Esophagus (tissue), 2 donors: ENCODE measurements around the gene STAMBPL1. TPM values are rescaled to one million over a fixed set of nuclear protein-coding genes. Genes with fewer than 3 reads are reported as not detected.

Experiments used
- H3K27ac ChIP-seq, 2 donors: one replicate each; pipeline ENCODE4 v1.5.1; 2013; ENCODE audit warnings: low read depth in 2 of 2, mild to moderate bottlenecking in 2 of 2, inconsistent platforms in 1 of 2, low read length in 1 of 2, moderate library complexity in 1 of 2
- H3K27me3 ChIP-seq, 2 donors: one replicate each; pipeline ENCODE4 v1.6.1; 2013; ENCODE audit warnings: low read length in 2 of 2, control low read depth in 1 of 2, mild to moderate bottlenecking in 1 of 2; ENCODE audit not compliant: insufficient read depth in 2 of 2, control insufficient read depth in 1 of 2
- H3K36me3 ChIP-seq, 2 donors: one replicate each; pipeline ENCODE4 v1.6.1; 2013; ENCODE audit warnings: low read length in 1 of 2; ENCODE audit not compliant: control insufficient read depth in 2 of 2, insufficient read depth in 2 of 2
- H3K4me1 ChIP-seq, 2 donors: one replicate each; pipeline ENCODE4 v1.6.1; 2013; ENCODE audit warnings: low read length in 1 of 2; ENCODE audit not compliant: control insufficient read depth in 2 of 2, insufficient read depth in 2 of 2
- H3K4me3 ChIP-seq, 2 donors: one replicate each; pipeline ENCODE4 v1.5.1; 2013; ENCODE audit warnings: low read length in 2 of 2, mild to moderate bottlenecking in 2 of 2, low read depth in 1 of 2, moderate library complexity in 1 of 2
- H3K9me3 ChIP-seq, 2 donors: one replicate each; pipeline ENCODE4 v1.6.1; 2013; ENCODE audit warnings: mild to moderate bottlenecking in 2 of 2, low read depth in 1 of 2, low read length in 1 of 2, moderate library complexity in 1 of 2; ENCODE audit not compliant: control insufficient read depth in 2 of 2, insufficient read depth in 1 of 2
- WGBS, 2 donors: extraction: QIAGEN DNeasy Blood & Tissue Kit; methylation state at CpG; one replicate each; pipeline ENCODE4 v1.1.7; 2013; 5-methylcytosine and 5-hydroxymethylcytosine counted together
- polyA plus RNA-seq, 2 donors: library from polyadenylated mRNA; stranded (reverse); fragments of 200-250 nt; gene quantifications; one replicate each; pipeline ENCODE4 v1.2.3, GENCODE V29; 2013
- donor health status: healthy with polysubstance abuse.
- donor health status: Bipolar disorder and iron deficiency.

Gene STAMBPL1
- polyA plus RNA-seq, 2 donors: 1.6 to 1.9 TPM

DNA sequence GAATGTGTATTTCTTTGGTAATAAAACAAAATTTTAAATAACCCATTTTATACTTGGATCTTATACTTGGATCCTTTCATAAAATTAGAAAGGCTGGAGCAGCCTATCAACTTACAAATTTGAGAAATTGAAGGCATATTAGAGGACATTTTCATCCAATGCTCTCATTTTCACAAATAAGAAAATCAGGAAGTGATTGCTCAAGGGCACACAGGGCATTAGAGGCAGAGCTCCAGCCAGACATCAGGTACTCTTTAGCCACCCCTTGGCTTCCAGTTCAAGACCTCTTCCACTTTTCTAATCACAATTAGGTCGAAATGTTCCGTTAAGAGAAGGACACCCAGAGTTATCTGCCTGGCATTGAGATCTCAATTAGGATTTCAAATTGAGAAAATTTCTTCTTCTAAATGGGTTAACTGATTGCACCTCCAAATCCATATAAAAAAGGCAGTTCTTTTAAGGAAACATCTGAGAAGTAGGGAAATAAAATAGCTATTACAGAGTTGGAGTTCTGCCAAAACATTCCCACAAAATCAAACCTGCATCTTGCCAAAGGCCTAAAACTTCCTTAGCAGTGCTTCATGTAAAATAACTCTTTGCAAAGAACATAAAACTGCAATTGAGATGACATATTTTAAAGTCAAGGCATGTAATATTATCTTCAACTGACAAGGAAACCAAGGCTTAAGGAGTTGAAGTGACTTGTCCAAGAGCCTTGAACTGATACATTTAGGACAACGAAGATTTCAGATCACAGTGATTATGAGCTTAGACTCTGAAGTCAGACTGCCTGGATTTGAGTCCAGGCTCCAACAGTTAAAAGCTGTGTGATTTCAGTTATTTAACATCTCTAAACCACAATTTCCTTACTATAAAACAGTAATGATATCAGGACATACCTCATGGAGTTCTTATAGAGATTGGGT, 70.1 kb downstream of the STAMBPL1 start:
- H3K4me1 ChIP-seq: peaks cover 0 to 2% of the 10 kb centered on the region in 2 donors

DNA sequence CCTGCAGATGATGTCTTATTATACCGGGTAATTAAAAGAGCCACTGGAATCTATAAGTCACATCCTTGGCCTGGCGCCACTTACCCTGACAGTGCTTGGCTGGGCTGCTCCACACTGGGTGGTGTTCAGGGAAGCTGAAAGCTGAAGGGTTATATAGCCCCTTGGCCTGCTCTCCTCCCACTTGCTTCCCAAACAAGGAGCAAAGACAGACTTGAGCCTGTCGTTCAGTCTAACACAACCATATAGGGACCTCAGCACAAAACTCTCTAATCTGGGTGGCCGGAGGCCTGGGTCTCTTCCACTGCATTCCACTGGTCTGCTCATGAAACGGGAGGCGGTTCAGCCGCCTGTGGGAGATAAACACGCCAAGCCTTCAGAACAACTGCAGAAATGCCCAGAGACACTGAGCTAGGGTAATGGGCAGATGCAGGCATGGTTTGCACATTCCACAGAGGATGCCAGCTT, 72.6 kb downstream of the STAMBPL1 start, which contains the start of gene ACTA2:
TSS of gene ACTA2 (minus strand) at position 127 of the 465 bp plus-strand sequence. CDS start 3,843 bp downstream, outside the sequence.
- Histone ChIP-seq H3K27ac (peak within 1 kb of the TSS; percentile 78 to 83), H3K4me3 (peak within 1 kb of the TSS; percentile 33 to 34), H3K9me3 (no peaks in the 10 kb centered on the region), H3K27me3 (no peaks in the 10 kb centered on the region), H3K36me3 (no peaks in the 10 kb centered on the region), H3K4me1 (peaks cover 0 to 2% of the 10 kb centered on the region in 2 donors)
- 61 to 62% methylated on average over 8 of the region's 8 CpGs for WGBS, 2 donors

More for the DNA sequence above, 70.1 kb downstream of the STAMBPL1 start:
- Histone ChIP-seq H3K4me3 (peak overlapping the region in 1 of 2 donors; percentile 34), H3K27me3 (no peaks in the 10 kb centered on the region), H3K36me3 (no peaks in the 10 kb centered on the region), H3K9me3 (no peaks in the 10 kb centered on the region), H3K27ac (peak overlapping the region; percentile 15 to 71)
- 61 to 62% methylated on average over 3 of the region's 3 CpGs for WGBS, 2 donors

DNA sequence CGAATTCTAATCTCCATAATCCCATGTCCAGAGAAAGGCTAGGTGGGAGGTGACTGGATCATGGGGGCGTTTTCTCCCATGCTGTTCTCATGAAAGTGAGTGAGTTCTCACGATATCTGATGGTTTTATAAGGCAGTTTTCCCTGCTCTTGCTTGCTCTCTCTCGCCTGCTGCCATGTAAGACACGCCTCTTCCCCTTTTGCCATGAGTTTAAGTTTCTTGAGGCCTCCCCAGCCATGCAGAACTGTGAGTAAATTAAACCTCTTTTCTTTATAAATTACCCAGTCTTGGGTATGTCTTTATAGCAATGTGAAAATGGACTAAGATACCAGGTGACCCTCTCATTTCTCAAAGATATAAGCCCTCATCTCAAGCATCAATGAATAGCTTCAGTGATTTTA, 73.6 kb downstream of the STAMBPL1 start:
- H3K4me3 ChIP-seq: no peak overlapping the region

DNA sequence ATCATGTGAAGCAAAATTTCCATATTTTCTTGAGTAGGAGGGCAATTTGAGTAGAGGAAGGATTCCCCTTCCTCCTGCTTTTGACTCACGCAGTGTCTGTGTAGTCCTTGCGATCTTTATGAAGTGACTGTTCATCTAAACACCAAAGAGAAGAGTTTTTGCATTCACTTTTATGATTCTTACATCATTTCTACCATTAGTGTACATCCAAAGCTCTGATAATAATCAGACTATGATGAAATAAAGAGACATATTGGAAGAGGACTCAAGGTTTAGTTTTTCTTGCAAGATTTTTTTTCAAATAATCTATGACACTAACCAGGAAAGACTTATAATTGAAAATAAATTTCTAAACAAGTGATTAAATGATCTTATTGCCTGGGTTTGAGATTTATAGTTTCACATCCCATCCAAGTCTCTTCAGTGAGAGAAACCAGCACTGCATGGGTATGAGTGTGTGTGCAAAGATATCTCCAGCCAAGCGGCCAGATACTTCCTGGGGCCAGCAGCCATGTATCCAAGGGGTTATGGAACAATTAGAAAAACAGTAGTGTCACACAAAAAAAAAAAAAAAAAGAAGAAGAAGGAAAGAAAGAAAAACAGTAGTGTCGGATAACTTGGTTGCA, 74.5 kb downstream of the STAMBPL1 start:
- no peaks in the 10 kb centered on the region for H3K9me3 ChIP-seq
- H3K4me1 ChIP-seq: peaks cover 0 to 2% of the 10 kb centered on the region in 2 donors
- H3K4me3 ChIP-seq: no peak overlapping the region
- no peaks in the 10 kb centered on the region for H3K27me3 ChIP-seq
- H3K36me3 ChIP-seq: no peaks in the 10 kb centered on the region
- no peak overlapping the region for H3K27ac ChIP-seq
- WGBS, 2 donors: 87 to 89% methylated on average over 4 of the region's 4 CpGs

More for the DNA sequence above, 73.6 kb downstream of the STAMBPL1 start:
- 81 to 91% methylated on average over 5 of the region's 5 CpGs for WGBS, 2 donors
- Histone ChIP-seq H3K9me3 (no peaks in the 10 kb centered on the region), H3K27ac (peak overlapping the region; percentile 38 to 40), H3K4me1 (peaks cover 0 to 2% of the 10 kb centered on the region in 2 donors), H3K27me3 (no peaks in the 10 kb centered on the region), H3K36me3 (no peaks in the 10 kb centered on the region)

DNA sequence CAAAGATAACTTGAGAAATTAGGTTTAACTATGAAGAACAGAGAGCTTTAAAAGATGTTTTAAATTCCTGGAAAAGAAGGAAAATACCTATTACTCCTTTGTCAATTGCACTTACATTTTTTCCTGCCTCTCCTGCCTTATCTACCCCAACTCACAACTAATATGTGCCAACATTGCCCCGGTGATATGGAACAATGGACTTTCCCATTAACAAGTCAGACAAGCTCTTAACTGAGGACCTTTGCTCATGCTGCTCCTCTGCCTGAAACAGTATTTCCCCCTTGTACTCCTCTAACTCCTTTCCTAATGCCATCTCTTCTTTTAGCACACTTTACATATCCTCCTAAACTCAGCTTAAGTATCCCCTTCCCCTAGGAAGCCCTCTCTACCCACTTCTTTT, 77.3 kb downstream of the STAMBPL1 start:
- 79 to 89% methylated on average over 1 of the region's 1 CpG for WGBS, 2 donors
- H3K36me3 ChIP-seq: no peaks in the 10 kb centered on the region
- H3K27ac ChIP-seq: no peak overlapping the region
- H3K4me3 ChIP-seq: no peak overlapping the region
- no peaks in the 10 kb centered on the region for H3K9me3 ChIP-seq
- H3K27me3 ChIP-seq: no peaks in the 10 kb centered on the region
- no peaks in the 10 kb centered on the region for H3K4me1 ChIP-seq

DNA sequence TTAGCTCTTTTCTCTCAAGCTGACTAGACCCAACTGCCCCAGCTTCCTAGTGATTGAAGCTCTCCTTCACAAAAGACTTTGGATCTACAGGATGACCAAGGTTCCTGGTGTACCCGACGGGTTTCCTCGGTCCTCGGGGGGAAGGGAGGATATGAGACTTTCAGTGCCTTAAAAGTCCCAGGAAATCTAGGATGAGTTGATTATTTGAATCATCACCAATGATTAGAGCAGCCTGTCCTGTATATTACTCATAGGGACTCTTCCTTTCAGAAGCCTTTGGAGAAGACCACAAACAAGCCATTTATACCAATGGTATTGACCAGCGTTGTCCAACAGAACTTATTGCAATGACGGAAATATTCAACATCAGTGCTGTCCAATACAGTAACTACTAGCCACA, 78.7 kb downstream of the STAMBPL1 start:
- no peaks in the 10 kb centered on the region for H3K36me3 ChIP-seq
- no peaks in the 10 kb centered on the region for H3K4me1 ChIP-seq
- H3K27ac ChIP-seq: no peak overlapping the region
- WGBS, 2 donors: 97% methylated on average over 6 of the region's 6 CpGs
- no peak overlapping the region for H3K4me3 ChIP-seq
- no peaks in the 10 kb centered on the region for H3K27me3 ChIP-seq
- H3K9me3 ChIP-seq: no peaks in the 10 kb centered on the region

DNA sequence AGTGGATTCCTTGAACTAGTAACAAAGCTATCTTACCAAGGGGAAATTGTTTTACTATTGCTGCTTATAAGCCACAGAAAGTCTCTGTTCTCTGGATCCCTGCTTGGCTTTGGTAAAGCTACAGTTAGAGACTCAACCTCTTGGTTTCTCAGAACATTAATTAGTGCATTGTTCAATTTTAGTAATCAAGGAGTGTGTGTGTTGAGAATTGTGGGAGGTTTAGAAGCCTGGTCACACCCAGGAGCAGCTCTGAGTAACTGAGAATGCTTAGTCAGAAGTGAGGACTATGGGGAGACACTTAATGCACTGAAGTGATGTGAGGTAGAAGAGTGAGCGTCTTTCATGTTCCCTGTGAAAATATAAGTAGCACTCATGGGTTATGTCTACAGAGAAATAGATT, 80.8 kb downstream of the STAMBPL1 start:
- Histone ChIP-seq H3K27ac (peak overlapping the region in 1 of 2 donors; percentile 4), H3K36me3 (no peaks in the 10 kb centered on the region), H3K9me3 (no peaks in the 10 kb centered on the region), H3K27me3 (no peaks in the 10 kb centered on the region), H3K4me3 (no peak overlapping the region), H3K4me1 (no peaks in the 10 kb centered on the region)
- 92 to 97% methylated on average over 1 of the region's 1 CpG for WGBS, 2 donors

DNA sequence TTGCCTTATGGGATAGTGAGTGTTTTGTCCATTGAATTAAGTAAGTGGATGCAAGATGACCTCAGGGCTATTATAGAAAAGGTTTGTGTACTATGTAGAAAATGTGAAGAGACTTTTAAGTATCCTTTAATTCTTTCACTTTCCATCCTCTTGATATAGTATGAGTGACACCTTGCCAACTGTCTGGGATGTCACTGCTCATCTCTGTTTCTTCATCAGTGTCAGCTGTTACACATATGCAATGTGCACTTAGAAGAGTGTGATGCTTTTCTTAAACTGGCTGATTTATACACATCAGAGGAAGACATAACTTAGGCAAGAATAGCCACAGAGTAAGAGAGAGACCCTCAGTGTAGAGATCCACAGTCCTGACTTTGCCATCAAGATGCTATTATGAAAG, 81.2 kb downstream of the STAMBPL1 start:
- H3K27me3 ChIP-seq: no peaks in the 10 kb centered on the region
- no peaks in the 10 kb centered on the region for H3K36me3 ChIP-seq
- H3K27ac ChIP-seq: no peak overlapping the region
- no peaks in the 10 kb centered on the region for H3K4me1 ChIP-seq
- H3K9me3 ChIP-seq: no peaks in the 10 kb centered on the region
- H3K4me3 ChIP-seq: no peak overlapping the region

DNA sequence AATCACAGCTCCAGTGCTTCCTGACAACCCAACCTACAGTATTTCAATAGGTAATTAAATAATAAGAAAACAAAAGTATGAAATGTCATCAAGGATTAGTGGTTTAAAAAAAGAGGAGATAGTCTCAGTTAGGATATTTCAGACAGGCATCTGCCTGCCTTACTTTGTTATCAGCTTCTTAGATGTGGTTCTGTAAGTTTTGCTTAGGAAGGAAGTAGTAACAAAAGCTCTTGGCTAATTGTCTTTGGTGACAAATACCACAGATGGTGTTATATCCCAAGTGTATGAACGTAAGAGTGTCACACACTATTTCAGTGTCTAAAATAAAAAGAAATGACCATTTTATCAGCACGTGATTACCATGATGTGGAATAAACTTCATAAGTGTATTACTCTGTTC, 82.3 kb downstream of the STAMBPL1 start:
- WGBS, 2 donors: 69 to 71% methylated on average over 2 of the region's 2 CpGs
- H3K4me3 ChIP-seq: no peak overlapping the region
- H3K27ac ChIP-seq: no peak overlapping the region
- no peaks in the 10 kb centered on the region for H3K9me3 ChIP-seq
- no peaks in the 10 kb centered on the region for H3K36me3 ChIP-seq
- H3K4me1 ChIP-seq: no peaks in the 10 kb centered on the region
- no peaks in the 10 kb centered on the region for H3K27me3 ChIP-seq
